Karpas-422 (cell line): ENCODE measurements around the gene GRM1. TPM values are rescaled to one million over a fixed set of nuclear protein-coding genes. Genes with fewer than 3 reads are reported as not detected.

Experiments used
- DNase-seq: peaks from one replicate; pipeline ENCODE4 v3.0.0-alpha.2; 2015
- H2AFZ ChIP-seq: fragments of 200-600 bp; sonication (generic); 2 replicates; pipeline ENCODE4 v1.6.1; 2014; ENCODE audit warnings: antibody characterized with exemption, low read length, mixed read lengths
- H3K27ac ChIP-seq: fragments of 200-600 bp; sonication (generic); 2 replicates; pipeline ENCODE4 v1.5.1; 2014; ENCODE audit warnings: mild to moderate bottlenecking, low read length, moderate library complexity
- H3K27me3 ChIP-seq: fragments of 200-600 bp; sonication (generic); 2 replicates; pipeline ENCODE4 v1.6.1; 2014; ENCODE audit warnings: low read length, mixed read lengths
- H3K36me3 ChIP-seq: fragments of 200-600 bp; sonication (generic); 2 replicates; pipeline ENCODE4 v1.6.1; 2014; ENCODE audit warnings: low read length, mixed read lengths; ENCODE audit not compliant: insufficient read depth
- H3K4me1 ChIP-seq: fragments of 200-600 bp; sonication (generic); 2 replicates; pipeline ENCODE4 v1.6.1; 2014; ENCODE audit warnings: mild to moderate bottlenecking, low read length, mixed read lengths
- H3K4me2 ChIP-seq: fragments of 200-600 bp; sonication (generic); 2 replicates; pipeline ENCODE4 v1.6.1; 2014; ENCODE audit warnings: low read length, low read depth, mild to moderate bottlenecking; ENCODE audit not compliant: poor library complexity, severe bottlenecking
- H3K4me3 ChIP-seq: fragments of 200-600 bp; sonication (generic); 2 replicates; pipeline ENCODE4 v1.5.1; 2014; ENCODE audit warnings: mild to moderate bottlenecking, antibody characterized with exemption, low read length, mixed read lengths
- H3K79me2 ChIP-seq: fragments of 200-600 bp; sonication (generic); 2 replicates; pipeline ENCODE4 v1.6.1; 2014; ENCODE audit warnings: mild to moderate bottlenecking, low read length, mixed read lengths
- H3K9ac ChIP-seq: fragments of 200-600 bp; sonication (generic); 2 replicates; pipeline ENCODE4 v1.6.0; 2014; ENCODE audit warnings: low read length
- H3K9me2 ChIP-seq: fragments of 200-600 bp; sonication (generic), shearing (Covaris generic); replicated peaks from 2 replicates; pipeline ENCODE4 v1.6.0; 2014; ENCODE audit warnings: mild to moderate bottlenecking, low read length, moderate library complexity; ENCODE audit not compliant: insufficient read depth
- H3K9me3 ChIP-seq: fragments of 300-700, 200-600 bp; sonication (generic); 2 replicates; pipeline ENCODE4 v1.6.1; 2014; ENCODE audit warnings: low read length, mixed read lengths
- H4K20me1 ChIP-seq: fragments of 200-600 bp; sonication (generic); 2 replicates; pipeline ENCODE4 v1.6.1; 2014; ENCODE audit warnings: mild to moderate bottlenecking, antibody characterized with exemption, low read length, low read depth; ENCODE audit not compliant: insufficient read depth
- total RNA-seq: library from RNA; depleted of rRNA; stranded (reverse); fragments of >200 nt; shearing (Covaris generic); gene quantifications from 2 replicates; pipeline ENCODE4 v1.2.3, GENCODE V29; 2014; ENCODE audit warnings: low replicate concordance

GRM1 gene
- total RNA-seq, 1 experiment from 2014 or later, result 1.2 TPM

DNA sequence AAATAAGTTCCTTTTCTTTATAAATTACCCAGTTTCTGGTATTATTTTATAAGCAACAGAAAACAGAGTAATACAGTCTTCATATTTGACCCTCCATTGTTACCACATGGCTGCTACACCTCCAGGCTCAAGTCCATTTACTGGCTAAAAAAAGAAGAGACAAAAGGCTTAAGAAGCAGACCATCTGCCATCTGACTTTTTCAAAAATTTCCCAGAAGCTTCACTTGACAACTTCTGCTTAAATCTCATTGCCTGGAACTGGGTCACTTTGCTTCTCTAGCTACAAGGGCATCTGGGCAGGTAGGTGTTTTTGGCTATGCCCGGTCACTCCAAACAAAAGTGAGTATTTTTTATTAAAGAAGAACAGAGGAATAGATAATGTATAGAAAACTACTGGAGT lies 118.0 kb downstream of the GRM1 start:
- H3K27ac ChIP-seq, result no peak overlapping the region
- H3K4me3 ChIP-seq, result no peak overlapping the region
- DNase-seq, result no peak
- no peak overlapping the region for H3K4me2 ChIP-seq
- H3K9ac ChIP-seq, result no peak overlapping the region
- no peaks in the 10 kb centered on the region for H3K27me3 ChIP-seq
- H3K4me1 ChIP-seq, result no peaks in the 10 kb centered on the region
- H3K9me3 ChIP-seq, result no peaks in the 10 kb centered on the region
- no peaks in the 10 kb centered on the region for H3K79me2 ChIP-seq
- H4K20me1 ChIP-seq, result no peaks in the 10 kb centered on the region
- H3K9me2 ChIP-seq, result no peaks in the 10 kb centered on the region
- no peak overlapping the region for H2AFZ ChIP-seq
- no peaks in the 10 kb centered on the region for H3K36me3 ChIP-seq

DNA sequence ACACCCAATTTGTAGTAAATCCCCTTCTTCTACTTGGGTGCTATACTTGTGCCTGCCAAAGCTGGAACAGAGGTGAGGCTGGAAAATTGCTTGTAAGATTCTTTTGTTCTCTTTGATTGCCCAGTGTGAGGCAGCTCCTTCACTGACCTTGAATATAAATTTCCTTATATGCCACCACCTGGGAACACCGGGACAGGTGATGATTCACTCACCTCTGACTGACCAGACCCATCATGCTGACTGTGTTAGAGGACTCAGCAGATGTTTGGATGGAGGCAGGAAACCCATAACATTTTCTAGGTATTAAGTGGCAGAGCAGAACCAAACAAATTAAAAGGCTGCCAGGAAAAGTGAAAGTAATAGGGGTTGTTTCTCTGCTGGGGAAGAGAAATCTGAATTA lies 120.9 kb downstream of the GRM1 start:
- no peaks in the 10 kb centered on the region for H3K27me3 ChIP-seq
- no peak overlapping the region for H2AFZ ChIP-seq
- DNase-seq, result no peak
- H3K9me3 ChIP-seq, result no peaks in the 10 kb centered on the region
- H3K9ac ChIP-seq, result no peak overlapping the region
- H3K4me3 ChIP-seq, result no peak overlapping the region
- H3K27ac ChIP-seq, result no peak overlapping the region
- no peaks in the 10 kb centered on the region for H3K36me3 ChIP-seq
- no peak overlapping the region for H3K4me2 ChIP-seq
- H3K4me1 ChIP-seq, result no peaks in the 10 kb centered on the region
- no peaks in the 10 kb centered on the region for H4K20me1 ChIP-seq
- H3K9me2 ChIP-seq, result no peaks in the 10 kb centered on the region
- no peaks in the 10 kb centered on the region for H3K79me2 ChIP-seq

DNA sequence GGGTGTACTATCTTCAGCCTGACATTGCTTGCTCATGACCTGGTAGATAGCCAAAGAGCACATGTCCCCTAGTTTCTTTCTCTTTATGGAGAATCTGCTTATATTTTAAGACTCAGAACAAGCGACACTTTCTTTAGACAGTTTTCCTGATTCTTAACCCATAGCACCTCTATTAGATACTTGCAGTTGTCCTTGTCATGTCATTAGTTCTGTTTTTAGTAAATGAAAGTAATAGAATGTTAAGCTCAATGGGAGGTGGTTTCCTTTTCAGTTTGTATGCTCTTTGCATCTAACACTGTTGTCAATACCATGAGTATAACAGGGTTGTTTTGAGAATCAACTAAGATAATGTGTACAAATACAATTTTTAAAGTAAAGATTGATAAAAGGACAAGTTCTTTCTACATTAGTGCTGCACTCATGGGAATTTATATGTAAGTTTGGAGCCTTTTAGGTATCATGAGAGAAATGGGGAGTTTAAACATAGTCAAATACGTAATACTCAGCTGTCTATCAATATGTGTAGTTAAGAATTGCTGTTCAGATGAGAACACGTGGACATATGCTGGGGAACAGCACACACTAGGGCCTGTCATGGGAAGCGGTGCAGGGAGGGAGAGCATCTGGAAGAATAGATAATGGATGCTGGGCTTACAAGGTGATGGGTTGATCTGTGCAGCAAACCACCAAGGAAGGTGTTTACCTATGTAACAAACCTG lies 124.3 kb downstream of the GRM1 start:
- no peaks in the 10 kb centered on the region for H3K9me2 ChIP-seq
- DNase-seq, result no peak
- no peaks in the 10 kb centered on the region for H4K20me1 ChIP-seq
- no peaks in the 10 kb centered on the region for H3K4me1 ChIP-seq
- H3K4me3 ChIP-seq, result no peak overlapping the region
- H3K27ac ChIP-seq, result no peak overlapping the region
- H2AFZ ChIP-seq, result no peak overlapping the region
- no peaks in the 10 kb centered on the region for H3K27me3 ChIP-seq
- H3K9ac ChIP-seq, result no peak overlapping the region
- H3K4me2 ChIP-seq, result no peak overlapping the region
- H3K9me3 ChIP-seq, result no peaks in the 10 kb centered on the region
- H3K36me3 ChIP-seq, result no peaks in the 10 kb centered on the region
- no peaks in the 10 kb centered on the region for H3K79me2 ChIP-seq

- Histone ChIP-seq H3K27ac (no peak overlapping the region), H2AFZ (no peak overlapping the region), H3K4me1 (no peaks in the 10 kb centered on the region), H3K9me3 (no peaks in the 10 kb centered on the region), H4K20me1 (no peaks in the 10 kb centered on the region), H3K9ac (no peak overlapping the region), H3K4me3 (no peak overlapping the region), H3K36me3 (no peaks in the 10 kb centered on the region), H3K27me3 (no peaks in the 10 kb centered on the region), H3K4me2 (no peak overlapping the region), H3K79me2 (no peaks in the 10 kb centered on the region), H3K9me2 (no peaks in the 10 kb centered on the region)
- DNase-seq, result no peak
Observed at GRCh38 chr6:146154197-146154596, 125.3 kb downstream of the GRM1 start.

- H3K27ac ChIP-seq, result no peak overlapping the region
- no peaks in the 10 kb centered on the region for H3K79me2 ChIP-seq
- H3K4me3 ChIP-seq, result no peak overlapping the region
- no peaks in the 10 kb centered on the region for H3K36me3 ChIP-seq
- H3K9me2 ChIP-seq, result no peaks in the 10 kb centered on the region
- H3K4me1 ChIP-seq, result no peaks in the 10 kb centered on the region
- H2AFZ ChIP-seq, result no peak overlapping the region
- no peaks in the 10 kb centered on the region for H4K20me1 ChIP-seq
- no peak overlapping the region for H3K9ac ChIP-seq
- no peaks in the 10 kb centered on the region for H3K9me3 ChIP-seq
- no peaks in the 10 kb centered on the region for H3K27me3 ChIP-seq
- H3K4me2 ChIP-seq, result no peak overlapping the region
- no peak for DNase-seq
Observed at GRCh38 chr6:146161664-146162063, 132.8 kb downstream of the GRM1 start.

- no peak overlapping the region for H2AFZ ChIP-seq
- H3K4me2 ChIP-seq, result no peak overlapping the region
- no peak overlapping the region for H3K4me3 ChIP-seq
- H3K79me2 ChIP-seq, result no peaks in the 10 kb centered on the region
- no peaks in the 10 kb centered on the region for H3K4me1 ChIP-seq
- H3K27me3 ChIP-seq, result no peaks in the 10 kb centered on the region
- H3K36me3 ChIP-seq, result no peaks in the 10 kb centered on the region
- no peak for DNase-seq
- no peak overlapping the region for H3K27ac ChIP-seq
- no peaks in the 10 kb centered on the region for H4K20me1 ChIP-seq
- no peak overlapping the region for H3K9ac ChIP-seq
- H3K9me2 ChIP-seq, result no peaks in the 10 kb centered on the region
- no peaks in the 10 kb centered on the region for H3K9me3 ChIP-seq
Observed at GRCh38 chr6:146169872-146170271, 141.0 kb downstream of the GRM1 start.

- no peaks in the 10 kb centered on the region; the same call in 1 of the 2 replicates for H3K27me3 ChIP-seq
- no peak overlapping the region for H3K4me2 ChIP-seq
- no peaks in the 10 kb centered on the region for H3K9me3 ChIP-seq
- no peaks in the 10 kb centered on the region for H3K79me2 ChIP-seq
- H4K20me1 ChIP-seq, result no peaks in the 10 kb centered on the region
- H3K4me3 ChIP-seq, result no peak overlapping the region
- no peaks in the 10 kb centered on the region for H3K36me3 ChIP-seq
- no peaks in the 10 kb centered on the region for H3K9me2 ChIP-seq
- H2AFZ ChIP-seq, result no peak overlapping the region
- H3K9ac ChIP-seq, result no peak overlapping the region
- no peak overlapping the region for H3K27ac ChIP-seq
- no peaks in the 10 kb centered on the region for H3K4me1 ChIP-seq
- DNase-seq, result no peak
Observed at GRCh38 chr6:146177785-146178184, 148.9 kb downstream of the GRM1 start.

GRCh38 chr6:146183831-146184230 lies 155.0 kb downstream of the GRM1 start:
- Histone ChIP-seq H3K9me3 (no peaks in the 10 kb centered on the region), H3K4me2 (no peak overlapping the region), H3K9ac (no peak overlapping the region), H3K79me2 (no peaks in the 10 kb centered on the region), H3K4me1 (no peaks in the 10 kb centered on the region), H4K20me1 (no peaks in the 10 kb centered on the region), H3K36me3 (no peaks in the 10 kb centered on the region), H3K27me3 (no peaks in the 10 kb centered on the region), H3K4me3 (no peak overlapping the region), H3K27ac (no peak overlapping the region), H3K9me2 (no peaks in the 10 kb centered on the region), H2AFZ (no peak overlapping the region)
- DNase-seq, result no peak
